ENCODE results near the gene DCAF11.

Gene DCAF11

GRCh38 chr14:24136684-24137528 is 22.3 kb downstream of the DCAF11 start:
- Histone ChIP-seq H3K36me3 (ENCODE audit: insufficient read depth, low read length) (peaks cover 28% of the 10 kb centered on the region), H3K27ac (ENCODE audit: low read depth, low read length) (no peak overlapping the region), H3K4me1 (ENCODE audit: insufficient read depth, low read length) (no peaks in the 10 kb centered on the region), H3K4me3 (ENCODE audit: low read length) (peak overlapping the region; percentile 90), H3K9me3 (ENCODE audit: insufficient read depth, low read depth, low read length) (no peaks in the 10 kb centered on the region), H3K27me3 (ENCODE audit: insufficient read depth, low read length) (0 out of 2 replicates have a peak, but pooled peaks cover 4% of the 10 kb centered on the region), H3K9ac (ENCODE audit: low read depth, low read length) (peak overlapping the region; percentile 73; the same call in 1 of the 2 replicates)
- WGBS, result 35% methylated on average over 13 of the region's 13 CpGs

DNA sequence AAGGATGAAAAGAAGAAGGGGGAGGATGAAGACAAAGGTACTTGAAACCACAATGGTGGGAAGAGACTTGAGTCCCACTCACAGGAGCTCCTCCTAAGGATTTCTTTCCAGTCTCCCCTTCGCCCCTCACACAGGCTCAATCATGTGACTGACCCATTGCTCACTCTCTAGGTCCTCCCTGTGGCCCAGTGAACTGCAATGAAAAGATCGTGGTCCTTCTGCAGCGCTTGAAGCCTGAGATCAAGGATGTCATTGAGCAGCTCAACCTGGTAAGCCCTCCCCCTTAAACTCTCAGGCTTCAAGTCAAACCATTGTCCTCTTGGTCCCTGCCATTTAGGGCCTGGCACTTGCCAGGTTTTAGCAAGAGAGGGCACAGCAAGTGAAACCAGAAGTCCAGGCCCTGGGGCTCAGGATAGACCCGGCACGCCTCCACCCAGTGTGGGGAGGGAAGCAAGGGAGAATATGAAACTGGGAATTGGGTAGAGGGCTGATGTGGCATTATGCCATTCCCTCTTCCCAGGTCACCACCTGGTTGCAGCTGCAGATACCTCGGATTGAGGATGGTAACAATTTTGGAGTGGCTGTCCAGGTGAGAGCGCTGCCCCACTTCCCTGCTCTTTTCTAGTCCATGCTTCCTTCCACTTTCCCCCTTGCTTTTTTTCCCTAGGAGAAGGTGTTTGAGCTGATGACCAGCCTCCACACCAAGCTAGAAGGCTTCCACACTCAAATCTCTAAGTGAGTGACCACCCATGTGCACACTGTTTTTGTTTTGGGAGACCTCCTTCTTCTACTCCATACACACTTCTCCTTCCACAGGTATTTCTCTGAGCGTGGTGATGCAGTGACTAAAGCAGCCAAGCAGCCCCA is 23.2 kb downstream of the DCAF11 start:
- no peak overlapping the region for H3K27ac ChIP-seq (ENCODE audit: low read depth, low read length)
- WGBS, result 93% methylated on average over 8 of the region's 8 CpGs

DNA sequence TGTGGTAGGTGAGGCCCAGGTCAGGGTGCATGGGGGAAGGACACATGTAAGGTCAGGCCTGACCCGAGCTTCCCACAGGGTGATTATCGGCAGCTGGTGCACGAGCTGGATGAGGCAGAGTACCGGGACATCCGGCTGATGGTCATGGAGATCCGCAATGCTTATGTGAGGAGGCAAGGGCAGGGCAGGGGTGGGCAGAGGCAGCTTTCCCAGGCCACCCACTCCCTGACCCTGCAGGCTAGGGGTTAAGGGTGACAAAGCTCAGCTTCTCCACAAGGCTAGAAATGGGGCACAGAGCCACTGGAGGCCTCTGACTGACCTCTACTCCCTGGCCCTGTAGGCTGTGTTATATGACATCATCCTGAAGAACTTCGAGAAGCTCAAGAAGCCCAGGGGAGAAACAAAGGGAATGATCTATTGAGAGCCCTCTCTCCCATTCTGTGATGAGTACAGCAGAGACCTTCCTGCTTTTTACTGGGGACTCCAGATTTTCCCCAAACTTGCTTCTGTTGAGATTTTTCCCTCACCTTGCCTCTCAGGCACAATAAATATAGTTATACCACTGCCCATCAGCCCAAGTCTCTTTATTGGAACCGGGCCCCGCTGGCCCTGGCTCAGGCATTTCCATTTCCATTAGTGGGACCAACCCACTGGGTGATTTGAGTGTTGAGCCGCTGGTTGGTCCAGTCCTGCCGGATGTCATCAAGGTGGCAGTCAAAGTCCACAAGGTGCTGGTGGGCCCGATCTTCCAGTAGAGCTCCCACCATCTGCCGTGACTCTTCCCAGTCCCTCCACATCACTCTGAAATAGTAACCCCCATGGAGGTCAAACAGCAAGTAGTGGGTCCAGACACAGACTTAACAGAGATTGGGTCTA is 24.1 kb downstream of the DCAF11 start:
- Histone ChIP-seq H3K36me3 (ENCODE audit: insufficient read depth, low read length) (peaks cover 31% of the 10 kb centered on the region), H3K27ac (ENCODE audit: low read depth, low read length) (no peak overlapping the region), H3K4me1 (ENCODE audit: insufficient read depth, low read length) (no peaks in the 10 kb centered on the region), H3K4me3 (ENCODE audit: low read length) (no peak overlapping the region), H3K9me3 (ENCODE audit: insufficient read depth, low read depth, low read length) (no peaks in the 10 kb centered on the region), H3K9ac (ENCODE audit: low read depth, low read length) (no peak overlapping the region), H3K27me3 (ENCODE audit: insufficient read depth, low read length) (0 out of 2 replicates have a peak, but pooled peaks cover 4% of the 10 kb centered on the region)
- 97% methylated on average over 13 of the region's 13 CpGs for WGBS

More for the DNA sequence above, 23.2 kb downstream of the DCAF11 start:
- Histone ChIP-seq H3K36me3 (ENCODE audit: insufficient read depth, low read length) (peaks cover 28% of the 10 kb centered on the region), H3K4me1 (ENCODE audit: insufficient read depth, low read length) (no peaks in the 10 kb centered on the region), H3K9ac (ENCODE audit: low read depth, low read length) (no peak overlapping the region), H3K27me3 (ENCODE audit: insufficient read depth, low read length) (0 out of 2 replicates have a peak, but pooled peaks cover 4% of the 10 kb centered on the region), H3K4me3 (ENCODE audit: low read length) (peak overlapping the region; percentile 90; the same call in 1 of the 2 replicates), H3K9me3 (ENCODE audit: insufficient read depth, low read depth, low read length) (no peaks in the 10 kb centered on the region)

DNA sequence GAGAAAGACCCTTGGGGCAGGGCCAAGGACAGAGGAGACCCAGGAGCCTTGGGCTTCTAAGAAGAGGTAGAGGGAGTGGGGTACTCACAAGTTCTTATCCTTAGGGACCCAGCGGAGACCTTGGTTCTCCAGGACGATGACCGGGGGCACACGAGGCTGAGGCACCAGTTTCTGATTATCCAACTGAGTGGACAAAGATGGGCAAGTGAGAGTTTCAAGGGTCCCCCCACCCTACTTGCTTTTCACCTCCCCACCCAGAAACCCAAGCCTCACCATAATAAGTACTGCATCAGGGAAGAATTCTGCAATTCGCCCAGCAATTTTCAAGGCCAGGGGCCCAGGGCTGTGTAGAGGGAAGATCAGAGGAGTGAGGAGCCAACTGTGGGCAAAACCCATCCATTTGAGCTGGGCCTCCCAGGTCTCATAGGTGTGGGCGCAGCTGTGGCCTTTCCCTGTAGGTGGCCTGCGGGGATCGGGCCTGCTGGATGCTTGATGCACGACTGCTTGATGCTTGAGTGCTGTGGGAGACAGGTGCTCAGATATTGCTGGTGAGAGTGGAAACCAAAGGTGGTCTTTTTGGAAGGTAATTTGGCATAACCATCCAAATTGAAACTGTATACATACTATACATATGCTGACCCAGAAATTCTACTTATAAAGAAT is 24.8 kb downstream of the DCAF11 start:
- Histone ChIP-seq H3K9ac (ENCODE audit: low read depth, low read length) (no peak overlapping the region), H3K9me3 (ENCODE audit: insufficient read depth, low read depth, low read length) (no peaks in the 10 kb centered on the region), H3K4me3 (ENCODE audit: low read length) (peak overlapping the region; percentile 74), H3K27ac (ENCODE audit: low read depth, low read length) (no peak overlapping the region), H3K27me3 (ENCODE audit: insufficient read depth, low read length) (0 out of 2 replicates have a peak, but pooled peaks cover 4% of the 10 kb centered on the region), H3K4me1 (ENCODE audit: insufficient read depth, low read length) (no peaks in the 10 kb centered on the region), H3K36me3 (ENCODE audit: insufficient read depth, low read length) (peaks cover 39% of the 10 kb centered on the region)
- WGBS, result 88% methylated on average over 9 of the region's 9 CpGs

DNA sequence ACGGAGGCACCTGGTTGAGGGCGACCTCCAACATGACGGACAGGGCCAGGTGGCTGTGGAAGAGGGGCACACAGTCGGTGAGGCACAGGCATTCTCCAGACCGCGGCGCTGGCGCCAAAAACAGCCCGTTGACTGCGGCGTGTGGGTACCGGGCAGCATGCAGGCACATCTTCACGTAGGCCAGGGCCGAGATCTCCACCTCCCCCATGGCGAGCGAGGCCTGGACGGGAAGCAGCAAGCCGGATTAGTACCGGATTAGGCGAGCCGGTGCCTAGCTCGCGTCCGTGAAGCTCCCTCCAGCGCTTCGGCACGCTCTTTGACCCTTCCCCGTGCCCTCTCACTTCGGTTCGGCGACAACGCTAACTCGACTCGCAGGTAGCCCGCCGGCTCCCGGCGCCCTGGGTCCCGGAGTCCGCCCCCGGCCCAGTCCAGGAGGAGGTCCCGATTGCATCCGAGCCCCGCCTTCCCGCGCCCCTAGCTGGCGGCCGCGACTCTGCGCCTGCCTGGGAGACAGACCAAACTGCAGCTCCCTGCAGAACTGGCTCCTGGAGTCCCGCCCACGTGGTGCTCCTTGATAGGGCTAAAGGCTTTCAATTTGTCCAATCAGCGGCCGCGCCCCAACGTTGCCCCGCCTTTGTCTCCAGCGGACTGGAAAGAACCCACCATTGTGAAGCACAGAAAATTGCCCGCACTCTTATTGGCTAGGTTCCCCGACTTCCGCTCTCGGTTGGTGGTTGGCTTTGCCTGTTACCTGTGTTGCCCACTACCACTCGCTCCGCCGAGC is 26.7 kb downstream of the DCAF11 start, which contains the start of gene EMC9:
Gene EMC9, minus strand, starts transcription at position 495 of the 784 bp plus-strand sequence. Its CDS starts 287 bp downstream, at position 208.
- Histone ChIP-seq H3K9me3 (ENCODE audit: insufficient read depth, low read depth, low read length) (no peaks in the 10 kb centered on the region), H3K4me1 (ENCODE audit: insufficient read depth, low read length) (peaks cover 6% of the 10 kb centered on the region; the same call in 1 of the 2 replicates), H3K9ac (ENCODE audit: low read depth, low read length) (peak within 1 kb of the TSS; percentile 79), H3K27ac (ENCODE audit: low read depth, low read length) (peak within 1 kb of the TSS; percentile 77), H3K36me3 (ENCODE audit: insufficient read depth, low read length) (peaks cover 46% of the 10 kb centered on the region), H3K4me3 (ENCODE audit: low read length) (peak within 1 kb of the TSS; percentile 74), H3K27me3 (ENCODE audit: insufficient read depth, low read length) (0 out of 2 replicates have a peak, but pooled peaks cover 4% of the 10 kb centered on the region)
- under 1% methylated on average over 65 of the region's 65 CpGs for WGBS

GRCh38 chr14:24143511-24143910 is 28.9 kb downstream of the DCAF11 start:
- Histone ChIP-seq H3K9ac (ENCODE audit: low read depth, low read length) (no peak overlapping the region), H3K36me3 (ENCODE audit: insufficient read depth, low read length) (peaks cover 34% of the 10 kb centered on the region), H3K27me3 (ENCODE audit: insufficient read depth, low read length) (no peaks in the 10 kb centered on the region), H3K9me3 (ENCODE audit: insufficient read depth, low read depth, low read length) (no peaks in the 10 kb centered on the region), H3K27ac (ENCODE audit: low read depth, low read length) (no peak overlapping the region), H3K4me3 (ENCODE audit: low read length) (no peak overlapping the region), H3K4me1 (ENCODE audit: insufficient read depth, low read length) (peaks cover 9% of the 10 kb centered on the region; the same call in 1 of the 2 replicates)
- WGBS, result 94% methylated on average over 2 of the region's 2 CpGs

DNA sequence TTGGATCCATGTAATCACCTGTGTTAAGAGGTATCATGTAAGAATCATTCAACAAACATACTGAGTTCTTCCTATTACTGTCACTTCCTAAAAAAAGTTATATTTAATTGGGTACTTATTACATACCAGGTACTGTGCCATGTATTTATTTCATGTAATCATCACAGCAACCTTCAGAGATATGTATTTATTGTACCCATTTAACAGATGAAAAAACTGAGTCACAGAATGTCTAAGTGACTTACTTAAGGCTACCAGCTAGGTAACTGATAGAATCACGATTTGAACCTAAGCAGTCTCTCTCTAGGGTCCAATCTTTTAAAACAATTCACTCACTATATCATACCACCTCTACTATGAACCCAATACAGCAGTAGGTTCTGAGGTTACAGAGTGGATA is 29.9 kb downstream of the DCAF11 start:
- peaks cover 10% of the 10 kb centered on the region; the same call in 1 of the 2 replicates for H3K4me1 ChIP-seq (ENCODE audit: insufficient read depth, low read length)
- H3K9me3 ChIP-seq (ENCODE audit: insufficient read depth, low read depth, low read length), result no peaks in the 10 kb centered on the region
- H3K9ac ChIP-seq (ENCODE audit: low read depth, low read length), result no peak overlapping the region
- H3K27ac ChIP-seq (ENCODE audit: low read depth, low read length), result no peak overlapping the region
- no peak overlapping the region for H3K4me3 ChIP-seq (ENCODE audit: low read length)
- 100% methylated on average over 1 of the region's 1 CpG for WGBS
- no peaks in the 10 kb centered on the region for H3K27me3 ChIP-seq (ENCODE audit: insufficient read depth, low read length)
- H3K36me3 ChIP-seq (ENCODE audit: insufficient read depth, low read length), result peaks cover 33% of the 10 kb centered on the region

DNA sequence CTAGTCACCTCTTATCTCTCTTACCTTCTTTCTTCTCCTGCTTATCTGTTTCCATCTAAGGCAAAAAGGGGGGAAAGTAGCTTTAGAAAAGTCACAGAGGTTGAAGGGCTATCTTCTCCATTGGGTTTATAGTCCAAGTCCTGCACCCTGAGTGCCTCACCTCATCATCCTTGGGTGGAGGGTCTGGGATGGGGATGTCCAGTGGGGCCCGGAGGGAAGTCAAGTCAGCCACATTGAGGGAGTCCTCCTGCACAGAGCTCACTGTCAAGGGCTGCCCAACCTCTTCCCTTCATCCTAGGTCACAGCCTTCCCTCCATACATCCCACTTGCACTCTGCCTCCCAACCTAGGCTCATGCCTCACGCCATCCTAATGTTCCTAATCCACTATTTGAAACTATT is 30.6 kb downstream of the DCAF11 start:
- Histone ChIP-seq H3K9me3 (ENCODE audit: insufficient read depth, low read depth, low read length) (no peaks in the 10 kb centered on the region), H3K4me3 (ENCODE audit: low read length) (0 out of 2 replicates have a peak overlapping the region, but pooled peaks have one; percentile 92), H3K4me1 (ENCODE audit: insufficient read depth, low read length) (peaks cover 10% of the 10 kb centered on the region; the same call in 1 of the 2 replicates), H3K9ac (ENCODE audit: low read depth, low read length) (no peak overlapping the region), H3K27me3 (ENCODE audit: insufficient read depth, low read length) (no peaks in the 10 kb centered on the region), H3K36me3 (ENCODE audit: insufficient read depth, low read length) (peaks cover 36% of the 10 kb centered on the region), H3K27ac (ENCODE audit: low read depth, low read length) (no peak overlapping the region)
- WGBS, result 91% methylated on average over 2 of the region's 2 CpGs

GRCh38 chr14:24145690-24146452 is 31.3 kb downstream of the DCAF11 start:
- Histone ChIP-seq H3K9ac (ENCODE audit: low read depth, low read length) (peak overlapping the region; percentile 83), H3K4me3 (ENCODE audit: low read length) (peak overlapping the region; percentile 92), H3K27me3 (ENCODE audit: insufficient read depth, low read length) (no peaks in the 10 kb centered on the region), H3K27ac (ENCODE audit: low read depth, low read length) (peak overlapping the region; percentile 50; the same call in 1 of the 2 replicates), H3K9me3 (ENCODE audit: insufficient read depth, low read depth, low read length) (no peaks in the 10 kb centered on the region), H3K36me3 (ENCODE audit: insufficient read depth, low read length) (peaks cover 42% of the 10 kb centered on the region), H3K4me1 (ENCODE audit: insufficient read depth, low read length) (peaks cover 10% of the 10 kb centered on the region; the same call in 1 of the 2 replicates)
- WGBS, result 46% methylated on average over 7 of the region's 9 CpGs

Measured in HUES64 (cell line).